Vagina (tissue), 2 donors: ENCODE measurements around the gene MDFIC.

Source experiments
- POLR2AphosphoS5 ChIP-seq, 2 donors: sonication (generic); formaldehyde crosslinking; IDR thresholded peaks; one replicate each; pipeline ENCODE4 v1.9.0; 2017; ENCODE audit warnings: antibody characterized with exemption in 2 of 2, mild to moderate bottlenecking in 2 of 2, low read depth in 1 of 2; ENCODE audit not compliant: insufficient read depth in 1 of 2
- TF ChIP-seq, protein P1 (sequence below), 3 experiments: fragments of 450-650 bp in 2 of 3; fragments of 200-600 bp in 1 of 3; sonication (generic) in 1 of 3; IDR thresholded peaks; one replicate each; pipeline ENCODE4 v1.5.1; 2017 to 2019; ENCODE audit warnings: antibody characterized with exemption in 3 of 3, mild to moderate bottlenecking in 2 of 3, moderate library complexity in 2 of 3

DNA sequence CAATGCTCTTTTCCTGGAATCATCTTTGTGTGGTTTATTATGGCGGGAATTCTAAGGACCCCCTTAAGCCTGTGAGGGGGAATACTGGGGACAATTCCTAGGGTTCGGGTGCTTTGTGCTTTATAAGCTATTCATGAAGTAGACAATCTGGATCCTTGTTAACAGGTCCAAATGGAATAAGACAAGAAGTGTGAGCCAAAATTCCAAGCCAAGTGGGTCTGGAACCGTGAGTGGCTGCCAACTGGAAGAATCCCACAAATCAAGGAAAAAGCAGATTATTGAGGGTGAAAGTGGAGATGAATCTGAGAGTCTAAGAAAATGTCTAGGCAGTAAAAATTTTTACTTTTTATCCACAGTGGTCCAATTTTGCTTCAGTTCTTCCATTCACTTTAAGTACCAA, 136.8 kb downstream of the MDFIC start:
- TF ChIP-seq, protein P1, sequence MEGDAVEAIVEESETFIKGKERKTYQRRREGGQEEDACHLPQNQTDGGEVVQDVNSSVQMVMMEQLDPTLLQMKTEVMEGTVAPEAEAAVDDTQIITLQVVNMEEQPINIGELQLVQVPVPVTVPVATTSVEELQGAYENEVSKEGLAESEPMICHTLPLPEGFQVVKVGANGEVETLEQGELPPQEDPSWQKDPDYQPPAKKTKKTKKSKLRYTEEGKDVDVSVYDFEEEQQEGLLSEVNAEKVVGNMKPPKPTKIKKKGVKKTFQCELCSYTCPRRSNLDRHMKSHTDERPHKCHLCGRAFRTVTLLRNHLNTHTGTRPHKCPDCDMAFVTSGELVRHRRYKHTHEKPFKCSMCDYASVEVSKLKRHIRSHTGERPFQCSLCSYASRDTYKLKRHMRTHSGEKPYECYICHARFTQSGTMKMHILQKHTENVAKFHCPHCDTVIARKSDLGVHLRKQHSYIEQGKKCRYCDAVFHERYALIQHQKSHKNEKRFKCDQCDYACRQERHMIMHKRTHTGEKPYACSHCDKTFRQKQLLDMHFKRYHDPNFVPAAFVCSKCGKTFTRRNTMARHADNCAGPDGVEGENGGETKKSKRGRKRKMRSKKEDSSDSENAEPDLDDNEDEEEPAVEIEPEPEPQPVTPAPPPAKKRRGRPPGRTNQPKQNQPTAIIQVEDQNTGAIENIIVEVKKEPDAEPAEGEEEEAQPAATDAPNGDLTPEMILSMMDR (IDR thresholded peaks at IDR 0.05) = no peak
- TF ChIP-seq POLR2AphosphoS5 (IDR thresholded peaks at IDR 0.05; ENCODE audit: insufficient read depth in 1 of 2, low read depth in 1 of 2) = no peak
